Measurements from ENCODE around the gene CRIM1.
"Not testable (repeated sequence)": the region's sequence is repeated elsewhere in the genome, so short reads cannot be mapped to it uniquely, and the experiment has no call there.

Gene CRIM1

DNA sequence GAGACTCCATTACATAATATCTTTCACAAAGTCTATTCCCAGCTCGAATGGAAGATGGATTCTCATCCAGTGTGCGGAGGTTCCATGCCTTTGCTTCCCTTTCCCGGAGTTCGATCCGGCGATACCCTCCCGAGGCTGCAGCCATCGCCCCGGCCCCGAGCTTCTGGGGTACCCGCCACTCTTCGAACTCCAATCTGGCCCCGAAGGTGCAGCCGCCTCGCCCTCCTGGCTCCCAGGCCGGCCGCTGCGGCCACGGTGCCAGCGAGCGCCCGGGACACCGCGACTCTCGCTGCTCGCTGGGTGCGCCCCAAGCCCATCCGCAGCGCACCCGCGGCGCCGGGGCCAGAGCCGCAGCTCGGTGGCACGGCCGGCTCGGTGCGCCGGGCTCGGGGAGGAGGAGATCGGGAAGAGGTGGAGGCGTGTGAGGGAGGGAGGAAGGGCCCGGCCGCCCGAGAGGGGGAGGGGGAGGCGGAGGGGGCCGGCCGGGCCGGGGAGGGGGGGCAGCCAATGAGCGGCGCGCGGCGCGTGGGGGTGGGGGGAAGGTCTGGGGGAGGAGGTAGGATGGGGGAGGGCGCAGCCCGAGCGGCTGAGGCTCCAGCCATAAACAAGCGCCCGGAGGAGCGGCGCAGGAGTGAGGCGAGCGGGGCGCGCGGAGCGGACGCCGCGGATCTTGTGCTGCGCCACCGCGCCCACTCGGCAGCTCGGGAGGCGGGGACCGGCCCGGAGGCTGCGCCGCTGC is at the start of gene CRIM1:
CRIM1 (plus strand) TSS at position 628 of the 739 bp plus-strand sequence. CDS start 515 bp downstream, outside the sequence.
- DNase-seq, result peak; percentile 49

GRCh38 chr2:36307441-36307840 is 48.1 kb upstream of the CRIM1 start:
- peak; percentile 10 for DNase-seq

GRCh38 chr2:36310444-36310843 is 45.1 kb upstream of the CRIM1 start:
- not testable (repeated sequence) for DNase-seq

GRCh38 chr2:36318547-36318946 is 37.0 kb upstream of the CRIM1 start:
- DNase-seq, result no peak

DNA sequence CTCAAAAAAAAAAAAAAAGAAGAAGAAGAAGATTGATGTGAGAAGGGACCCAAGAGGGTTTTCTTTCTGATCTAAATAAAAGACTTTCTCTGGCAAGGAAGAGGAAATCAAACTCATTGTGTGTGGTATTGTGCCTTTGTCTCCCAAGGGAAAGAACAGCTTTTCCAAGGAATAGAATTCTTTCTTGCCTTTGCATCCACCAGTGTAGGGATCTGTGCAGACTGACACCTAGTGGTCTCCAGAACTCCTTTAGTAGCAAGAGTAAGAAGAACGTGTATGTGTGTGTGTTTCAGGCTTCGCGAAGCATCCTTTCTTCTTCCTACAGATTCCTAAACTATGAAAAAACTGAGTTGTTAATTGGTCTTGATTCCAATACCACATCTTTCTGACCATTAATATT is 33.5 kb upstream of the CRIM1 start:
- DNase-seq, result peak; percentile 9

DNA sequence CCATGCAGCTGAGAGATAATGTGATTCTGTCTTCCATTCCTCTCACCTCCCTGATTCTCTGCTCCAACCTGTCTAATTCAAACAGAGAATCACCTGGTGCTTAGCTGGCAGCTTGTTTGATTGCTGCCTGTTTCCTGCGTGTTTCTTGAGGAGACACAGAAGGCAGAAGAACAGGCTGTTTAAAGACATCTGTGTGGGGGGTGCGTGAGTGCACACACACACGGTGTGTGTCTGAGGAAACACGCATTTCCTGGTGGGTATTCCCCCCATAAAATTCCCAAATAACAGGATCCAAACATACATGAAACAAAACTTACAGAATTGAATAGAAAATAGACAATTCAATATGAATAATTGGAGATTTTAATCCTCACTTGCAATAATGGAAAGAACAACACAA is 29.3 kb upstream of the CRIM1 start:
- DNase-seq, result no peak

GRCh38 chr2:36329251-36329650 is 26.3 kb upstream of the CRIM1 start:
- no peak for DNase-seq

DNA sequence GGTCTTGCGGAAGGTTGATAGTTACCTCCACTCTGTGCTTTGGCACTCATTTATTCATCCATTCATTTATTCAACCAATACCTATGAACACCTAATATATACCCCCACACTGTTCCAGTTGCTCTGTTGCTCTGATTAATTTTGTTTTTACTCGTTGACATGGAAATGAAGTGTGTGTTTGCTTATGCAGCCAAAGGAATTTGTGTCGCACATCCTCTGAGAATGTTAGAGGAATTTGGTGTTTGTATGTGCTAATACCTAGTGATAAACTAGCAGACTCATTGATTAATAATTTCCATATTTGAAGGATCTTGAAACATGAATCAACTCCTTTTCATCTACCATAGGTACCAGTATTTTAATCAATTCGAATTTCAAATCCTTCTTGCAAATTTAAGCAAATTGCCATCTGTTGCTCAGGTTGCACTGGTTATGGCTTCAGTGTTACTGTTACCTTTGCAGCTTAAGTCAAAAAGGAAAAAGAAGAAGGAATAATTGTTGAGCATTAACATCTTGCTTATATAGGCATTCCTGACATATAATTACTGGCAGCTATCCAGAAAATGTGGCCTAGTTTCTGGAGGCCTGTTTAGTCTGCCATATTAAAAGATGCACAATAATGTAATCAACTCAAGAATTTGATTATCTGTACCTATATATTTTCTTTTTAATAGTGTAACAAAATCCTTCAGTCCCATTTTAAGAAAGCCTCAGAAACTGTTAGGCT is 25.7 kb upstream of the CRIM1 start:
- DNase-seq, result no peak

- DNase-seq, result peak; percentile 50
Observed at GRCh38 chr2:36330473-36331395, 24.8 kb upstream of the CRIM1 start.

DNA sequence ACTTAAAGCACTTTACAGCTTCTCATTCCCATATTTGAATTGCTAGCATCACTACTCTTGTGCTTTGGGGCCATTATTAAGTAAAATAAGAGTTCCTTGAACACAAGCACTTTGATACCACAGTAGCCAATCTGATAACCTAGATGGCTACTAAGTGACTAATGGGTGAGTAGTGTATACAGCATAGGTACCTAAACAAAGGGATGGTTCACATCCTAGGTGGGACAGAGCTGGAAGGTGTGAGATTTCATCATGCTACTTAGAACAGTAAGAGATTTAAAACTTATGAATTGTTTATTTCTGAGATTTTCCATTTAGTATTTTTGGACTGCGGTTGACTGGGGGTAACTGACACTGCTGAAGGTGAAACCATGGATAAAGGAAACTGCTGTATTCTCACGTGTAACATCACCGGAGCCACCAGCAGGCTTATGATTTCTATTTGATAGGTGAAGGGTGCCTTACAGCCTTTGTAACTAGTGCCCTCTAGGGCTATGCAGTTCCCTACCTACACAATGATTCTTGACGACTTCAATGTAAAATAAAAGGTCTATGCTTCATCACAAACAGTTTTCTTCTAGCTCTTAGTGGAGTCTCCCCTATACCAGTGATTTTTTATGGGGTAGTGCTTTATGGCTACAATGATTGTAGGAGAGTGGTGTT is 22.1 kb upstream of the CRIM1 start:
- no peak for DNase-seq

GRCh38 chr2:36335597-36335996 is 20.0 kb upstream of the CRIM1 start:
- DNase-seq, result no peak

GRCh38 chr2:36336321-36336720 is 19.3 kb upstream of the CRIM1 start:
- DNase-seq, result no peak

DNA sequence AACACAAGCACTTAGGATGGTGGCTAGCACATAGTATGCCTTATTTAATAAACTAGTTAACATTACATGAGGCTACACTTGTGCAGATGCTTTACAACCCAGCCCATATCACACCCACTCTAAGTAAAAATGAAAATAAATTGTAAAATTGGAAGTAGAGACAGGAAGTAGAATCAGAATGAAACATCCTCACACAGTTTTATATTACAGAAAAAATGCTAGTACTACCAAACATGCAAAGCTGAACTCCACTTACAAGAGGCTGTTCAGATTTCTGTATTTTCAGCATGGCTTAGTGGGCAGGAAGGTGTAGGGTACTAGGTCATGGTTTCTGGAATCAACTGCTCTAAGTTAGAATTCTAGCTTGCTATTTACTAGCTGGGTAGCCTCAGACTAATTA is 18.2 kb upstream of the CRIM1 start:
- DNase-seq, result no peak

GRCh38 chr2:36338124-36338826 is 17.3 kb upstream of the CRIM1 start:
- DNase-seq, result no peak

DNA sequence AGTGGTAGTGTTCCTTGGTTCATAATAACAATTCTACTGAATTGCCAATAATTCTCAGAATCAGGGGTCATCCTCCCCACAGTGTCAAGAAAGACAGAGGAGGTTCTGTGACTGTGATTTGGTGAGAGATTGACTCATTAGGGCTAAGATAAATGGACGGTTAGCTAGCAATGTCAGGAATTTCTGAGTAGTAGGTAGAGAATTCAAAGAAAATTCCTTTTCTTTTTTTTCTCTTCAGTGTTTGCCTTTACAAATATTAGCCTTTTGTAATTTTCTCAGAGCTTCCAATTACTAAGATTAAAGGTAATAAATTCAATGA is 16.8 kb upstream of the CRIM1 start:
- DNase-seq, result no peak

GRCh38 chr2:36339607-36340218 is 15.9 kb upstream of the CRIM1 start:
- no peak for DNase-seq

- DNase-seq, result no peak
Observed at GRCh38 chr2:36343606-36344005, 12.0 kb upstream of the CRIM1 start.

GRCh38 chr2:36348721-36349120 is 6.9 kb upstream of the CRIM1 start:
- DNase-seq, result no peak

DNA sequence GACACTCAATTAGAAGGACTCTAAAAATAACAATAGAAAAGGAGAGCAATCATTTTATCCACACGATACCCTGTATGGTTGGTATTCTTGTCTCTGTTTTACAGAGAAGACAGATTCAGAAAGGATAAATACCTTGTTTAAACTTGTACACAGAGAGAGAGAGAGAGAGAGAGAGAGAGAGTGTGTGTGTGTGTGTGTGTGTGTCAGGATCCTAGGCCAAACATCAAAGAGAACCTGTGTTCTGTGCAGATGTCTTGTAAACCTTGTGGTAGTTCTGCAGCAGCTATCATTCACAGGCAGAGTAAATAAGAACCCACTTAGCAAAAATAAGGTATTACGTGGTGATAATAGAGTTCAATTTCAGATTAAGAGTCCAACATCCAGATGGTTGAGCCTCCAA is 4.3 kb upstream of the CRIM1 start:
- DNase-seq, result no peak

DNA sequence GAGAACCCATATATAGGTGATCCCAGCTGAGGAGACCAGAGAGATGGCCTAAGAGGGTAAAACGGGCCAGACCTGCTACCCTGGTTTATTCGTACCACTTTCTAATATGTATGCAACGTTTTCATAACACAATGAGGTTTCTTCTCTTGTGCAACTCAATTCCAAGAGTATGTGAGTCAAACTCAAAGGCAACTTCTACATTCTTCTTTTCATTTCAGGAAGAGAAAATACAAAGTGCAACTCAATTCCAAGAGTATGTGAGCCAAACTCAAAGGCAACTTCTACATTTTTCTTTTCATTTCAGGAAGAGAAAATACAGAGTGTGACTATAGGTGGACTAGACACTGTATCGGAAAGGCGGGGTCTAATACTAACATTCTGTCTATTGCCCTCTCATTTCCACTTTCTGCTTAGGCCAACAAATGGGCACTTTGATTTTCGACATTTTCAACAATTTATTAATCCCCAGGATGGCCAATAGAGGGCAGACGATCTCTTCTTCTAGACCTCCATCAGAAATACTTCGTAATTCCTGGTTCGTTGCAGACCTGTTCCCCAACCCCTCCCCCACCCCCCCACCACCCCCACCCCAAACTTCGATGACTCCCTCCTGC is 3.7 kb upstream of the CRIM1 start:
- DNase-seq, result peak; percentile 41

GRCh38 chr2:36352701-36353100 is 2.9 kb upstream of the CRIM1 start:
- no peak for DNase-seq

DNA sequence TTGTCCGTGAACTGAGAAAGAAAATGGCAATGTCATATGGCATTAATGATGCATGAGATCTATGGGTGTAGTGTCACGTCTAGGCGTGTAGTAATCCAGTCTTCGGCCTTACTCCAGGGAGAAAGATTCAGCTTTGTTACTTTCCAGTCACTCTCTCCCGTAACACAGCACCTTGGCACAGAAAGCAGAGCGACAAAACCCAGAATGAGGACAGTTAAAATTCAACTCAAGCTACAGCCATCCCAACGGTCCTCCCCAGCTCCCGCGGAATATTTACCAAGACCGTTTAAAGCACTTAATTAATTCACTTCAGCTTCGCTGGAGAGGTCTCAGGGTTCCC is 797 bp upstream of the CRIM1 start:
- DNase-seq, result no peak

Data from NCI-H2171 treated with DMSO at 0.1 percent for 48 hours (cell line).